ENCODE results near the gene LANCL3.
"Not testable (repeated sequence)": the region's sequence is repeated elsewhere in the genome, so short reads cannot be mapped to it uniquely, and the experiment has no call there.

The LANCL3 gene

DNA sequence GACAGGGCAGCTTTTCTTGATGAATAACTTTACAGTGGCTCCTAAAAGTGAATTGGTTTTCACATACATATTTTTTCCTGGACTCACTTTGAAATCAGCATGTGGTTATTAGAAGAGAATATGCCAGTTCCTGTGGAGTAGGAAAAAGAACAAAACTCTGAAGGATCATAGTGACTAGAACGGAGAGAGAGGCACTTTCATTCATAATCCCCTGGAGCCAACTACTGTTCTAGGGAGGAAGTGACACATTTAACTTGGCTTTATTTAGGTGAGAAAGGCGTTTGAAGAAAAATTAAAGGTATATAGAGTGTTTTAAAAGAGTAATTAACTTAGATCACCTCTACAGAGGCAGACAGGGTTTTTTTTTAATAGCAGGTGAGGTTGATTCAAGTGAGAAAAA is 1.7 kb downstream of the LANCL3 start:
- not testable (repeated sequence) for H4K91ac ChIP-seq (ENCODE audit: low read length); H3K4me1 ChIP-seq (ENCODE audit: control insufficient read depth, insufficient read depth, low read depth, low read length); H3K27me3 ChIP-seq (ENCODE audit: control insufficient read depth in 1 of 2, insufficient read depth in 1 of 2, low read length in 2 of 2); H3K4me3 ChIP-seq (ENCODE audit: insufficient read depth in 1 of 2, low read depth in 1 of 2, low read length in 2 of 2); H2BK15ac ChIP-seq (ENCODE audit: low read depth, poor library complexity, severe bottlenecking); H2BK12ac ChIP-seq (ENCODE audit: low read length in 2 of 2); H3K79me1 ChIP-seq (replicated peaks; ENCODE audit: low read length, poor library complexity, severe bottlenecking); H3K4me2 ChIP-seq (ENCODE audit: low read length, poor library complexity, severe bottlenecking); H3K18ac ChIP-seq (ENCODE audit: low read depth in 1 of 2, low read length in 2 of 2); H2BK120ac ChIP-seq (ENCODE audit: low read depth, low read length); H3K27ac ChIP-seq (ENCODE audit: low read length, poor library complexity, severe bottlenecking); H2BK5ac ChIP-seq (ENCODE audit: low read depth, low read length, poor library complexity, severe bottlenecking); H3K9ac ChIP-seq (ENCODE audit: low read length); DNase-seq; H3K4ac ChIP-seq (ENCODE audit: low read depth in 1 of 2, low read length in 2 of 2); H4K8ac ChIP-seq (ENCODE audit: low read length); H2AFZ ChIP-seq (ENCODE audit: low read depth, low read length); H3K36me3 ChIP-seq (ENCODE audit: control insufficient read depth in 1 of 2, insufficient read depth in 2 of 2, low read depth in 1 of 2, low read length in 2 of 2); H3K9me3 ChIP-seq (ENCODE audit: control insufficient read depth, low read length); H2AK5ac ChIP-seq (ENCODE audit: low read length, severe bottlenecking); H3K14ac ChIP-seq (ENCODE audit: low read length in 2 of 2); H3K23ac ChIP-seq (ENCODE audit: low read length in 2 of 2)
- 30% methylated on average over 2 of the region's 2 CpGs for whole genome bisulfite sequencing

DNA sequence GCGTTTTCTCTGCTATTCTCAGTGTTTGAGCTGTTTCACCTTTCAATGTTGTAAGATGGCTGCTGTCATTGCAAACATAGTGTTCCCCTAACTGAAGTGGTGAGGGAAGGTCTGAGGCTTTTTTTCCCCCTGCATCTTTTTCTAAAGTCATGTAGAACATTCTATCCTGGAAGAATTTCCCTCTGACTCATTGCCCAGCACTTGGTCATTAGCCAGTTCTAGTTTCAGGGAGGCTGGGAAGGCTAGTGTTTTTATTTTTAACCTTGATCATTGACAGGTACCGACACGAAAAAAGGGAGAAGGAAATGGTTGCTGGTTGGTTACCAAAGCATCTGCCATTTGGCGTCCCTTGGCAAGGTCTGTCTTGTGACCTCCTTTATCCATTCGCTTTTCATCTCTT is 6.6 kb downstream of the LANCL3 start:
- Histone ChIP-seq H3K14ac (ENCODE audit: low read length in 2 of 2) (no peak overlapping the region), H3K4me1 (ENCODE audit: control insufficient read depth, insufficient read depth, low read depth, low read length) (no peaks in the 10 kb centered on the region), H4K91ac (ENCODE audit: low read length) (no peak overlapping the region), H3K18ac (ENCODE audit: low read depth in 1 of 2, low read length in 2 of 2) (no peak overlapping the region), H2BK15ac (ENCODE audit: low read depth, poor library complexity, severe bottlenecking) (no peak overlapping the region), H3K4me3 (ENCODE audit: insufficient read depth in 1 of 2, low read depth in 1 of 2, low read length in 2 of 2) (no peak overlapping the region), H3K4ac (ENCODE audit: low read depth in 1 of 2, low read length in 2 of 2) (no peak overlapping the region), H3K9me3 (ENCODE audit: control insufficient read depth, low read length) (no peaks in the 10 kb centered on the region), H3K36me3 (ENCODE audit: control insufficient read depth in 1 of 2, insufficient read depth in 2 of 2, low read depth in 1 of 2, low read length in 2 of 2) (no peaks in the 10 kb centered on the region), H3K79me1 (replicated peaks; ENCODE audit: low read length, poor library complexity, severe bottlenecking) (no peaks in the 10 kb centered on the region), H2AK5ac (ENCODE audit: low read length, severe bottlenecking) (no peak overlapping the region), H2BK5ac (ENCODE audit: low read depth, low read length, poor library complexity, severe bottlenecking) (no peak overlapping the region), H2AFZ (ENCODE audit: low read depth, low read length) (no peak overlapping the region), H3K4me2 (ENCODE audit: low read length, poor library complexity, severe bottlenecking) (no peak overlapping the region), H3K27ac (ENCODE audit: low read length, poor library complexity, severe bottlenecking) (no peak overlapping the region), H3K27me3 (ENCODE audit: control insufficient read depth in 1 of 2, insufficient read depth in 1 of 2, low read length in 2 of 2) (peaks cover 0 to 2% of the 10 kb centered on the region in 2 experiments), H2BK120ac (ENCODE audit: low read depth, low read length) (no peak overlapping the region), H2BK12ac (ENCODE audit: low read length in 2 of 2) (no peak overlapping the region), H4K8ac (ENCODE audit: low read length) (no peak overlapping the region), H3K23ac (ENCODE audit: low read length in 2 of 2) (no peak overlapping the region), H3K9ac (ENCODE audit: low read length) (no peak overlapping the region)
- no peak for DNase-seq
- 64% methylated on average over 2 of the region's 5 CpGs for WGBS

DNA sequence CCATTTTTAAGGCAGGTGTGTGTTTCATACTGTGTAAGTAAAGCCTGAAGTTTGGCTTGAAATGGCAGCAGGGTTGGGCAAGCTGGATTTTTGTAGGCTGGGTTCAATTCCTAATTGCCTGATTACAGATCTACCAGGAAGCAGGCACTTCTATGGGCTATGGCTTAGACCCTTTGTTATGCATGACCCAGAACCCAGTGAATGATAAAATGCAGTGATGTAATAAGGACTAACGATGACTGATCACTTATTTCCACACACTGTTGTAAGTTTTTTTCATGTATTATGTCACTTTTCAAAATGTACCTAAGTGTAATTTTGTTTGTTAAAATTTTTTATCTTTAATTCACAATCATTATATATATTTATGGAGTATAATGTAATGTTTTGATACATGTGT is 8.6 kb downstream of the LANCL3 start:
- no peak for DNase-seq
- H2BK15ac ChIP-seq (ENCODE audit: low read depth, poor library complexity, severe bottlenecking): no peak overlapping the region
- no peak overlapping the region for H2BK12ac ChIP-seq (ENCODE audit: low read length in 2 of 2)
- H2BK5ac ChIP-seq (ENCODE audit: low read depth, low read length, poor library complexity, severe bottlenecking): no peak overlapping the region
- H3K4me2 ChIP-seq (ENCODE audit: low read length, poor library complexity, severe bottlenecking): no peak overlapping the region
- no peak overlapping the region for H3K14ac ChIP-seq (ENCODE audit: low read length in 2 of 2)
- H3K4me3 ChIP-seq (ENCODE audit: insufficient read depth in 1 of 2, low read depth in 1 of 2, low read length in 2 of 2): no peak overlapping the region
- no peak overlapping the region for H3K18ac ChIP-seq (ENCODE audit: low read depth in 1 of 2, low read length in 2 of 2)
- no peaks in the 10 kb centered on the region for H3K79me1 ChIP-seq (replicated peaks; ENCODE audit: low read length, poor library complexity, severe bottlenecking)
- H2AFZ ChIP-seq (ENCODE audit: low read depth, low read length): no peak overlapping the region
- H3K4ac ChIP-seq (ENCODE audit: low read depth in 1 of 2, low read length in 2 of 2): no peak overlapping the region
- peaks cover 0 to 2% of the 10 kb centered on the region in 2 experiments for H3K27me3 ChIP-seq (ENCODE audit: control insufficient read depth in 1 of 2, insufficient read depth in 1 of 2, low read length in 2 of 2)
- no peak overlapping the region for H4K8ac ChIP-seq (ENCODE audit: low read length)
- H2BK120ac ChIP-seq (ENCODE audit: low read depth, low read length): no peak overlapping the region
- H3K9ac ChIP-seq (ENCODE audit: low read length): no peak overlapping the region
- H3K36me3 ChIP-seq (ENCODE audit: control insufficient read depth in 1 of 2, insufficient read depth in 2 of 2, low read depth in 1 of 2, low read length in 2 of 2): no peaks in the 10 kb centered on the region
- no peak overlapping the region for H3K27ac ChIP-seq (ENCODE audit: low read length, poor library complexity, severe bottlenecking)
- no peaks in the 10 kb centered on the region for H3K9me3 ChIP-seq (ENCODE audit: control insufficient read depth, low read length)
- WGBS: no CpG with 5 or more reads among the region's 1 CpG
- H2AK5ac ChIP-seq (ENCODE audit: low read length, severe bottlenecking): no peak overlapping the region
- H3K23ac ChIP-seq (ENCODE audit: low read length in 2 of 2): no peak overlapping the region
- no peaks in the 10 kb centered on the region for H3K4me1 ChIP-seq (ENCODE audit: control insufficient read depth, insufficient read depth, low read depth, low read length)
- no peak overlapping the region for H4K91ac ChIP-seq (ENCODE audit: low read length)

DNA sequence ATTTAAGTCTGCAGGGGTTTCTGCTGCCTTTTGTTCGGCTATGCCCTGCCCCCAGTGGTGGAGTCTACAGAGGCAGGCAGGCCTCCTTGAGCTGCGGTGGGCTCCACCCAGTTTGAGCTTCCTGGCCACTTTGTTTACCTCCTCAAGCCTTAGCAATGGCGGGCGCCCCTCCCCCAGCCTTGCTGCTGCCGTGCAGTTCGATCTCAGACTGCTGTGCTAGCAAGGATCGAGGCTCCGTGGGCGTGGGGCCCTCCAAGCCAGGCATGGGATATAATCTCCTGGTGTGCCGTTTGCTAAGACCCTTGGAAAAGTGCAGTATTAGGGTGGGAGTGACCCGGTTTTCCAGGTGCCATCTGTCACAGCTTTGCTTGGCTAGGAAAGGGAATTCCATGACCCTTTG is 15.9 kb downstream of the LANCL3 start:
- H2BK12ac ChIP-seq (ENCODE audit: low read length in 2 of 2): not testable (repeated sequence)

More for the DNA sequence above, 15.9 kb downstream of the LANCL3 start:
- H3K23ac ChIP-seq (ENCODE audit: low read length in 2 of 2); H3K4me2 ChIP-seq (ENCODE audit: low read length, poor library complexity, severe bottlenecking); H3K79me1 ChIP-seq (replicated peaks; ENCODE audit: low read length, poor library complexity, severe bottlenecking); H4K91ac ChIP-seq (ENCODE audit: low read length); H2BK120ac ChIP-seq (ENCODE audit: low read depth, low read length); H3K14ac ChIP-seq (ENCODE audit: low read length in 2 of 2); H3K9me3 ChIP-seq (ENCODE audit: control insufficient read depth, low read length); DNase-seq; H3K4me1 ChIP-seq (ENCODE audit: control insufficient read depth, insufficient read depth, low read depth, low read length); H4K8ac ChIP-seq (ENCODE audit: low read length); H3K27me3 ChIP-seq (ENCODE audit: control insufficient read depth in 1 of 2, insufficient read depth in 1 of 2, low read length in 2 of 2); H2BK15ac ChIP-seq (ENCODE audit: low read depth, poor library complexity, severe bottlenecking); H3K9ac ChIP-seq (ENCODE audit: low read length); H3K27ac ChIP-seq (ENCODE audit: low read length, poor library complexity, severe bottlenecking); H2BK5ac ChIP-seq (ENCODE audit: low read depth, low read length, poor library complexity, severe bottlenecking); H3K18ac ChIP-seq (ENCODE audit: low read depth in 1 of 2, low read length in 2 of 2); H2AK5ac ChIP-seq (ENCODE audit: low read length, severe bottlenecking); H3K36me3 ChIP-seq (ENCODE audit: control insufficient read depth in 1 of 2, insufficient read depth in 2 of 2, low read depth in 1 of 2, low read length in 2 of 2); H3K4me3 ChIP-seq (ENCODE audit: insufficient read depth in 1 of 2, low read depth in 1 of 2, low read length in 2 of 2); H2AFZ ChIP-seq (ENCODE audit: low read depth, low read length); H3K4ac ChIP-seq (ENCODE audit: low read depth in 1 of 2, low read length in 2 of 2): not testable (repeated sequence)
- WGBS: 88% methylated on average over 10 of the region's 11 CpGs
